Activated T-helper 1 cell treated with anti-CD3 and anti-CD28 coated beads, Interleukin-2, amount 50 U/mL, for 16 hours (primary cell): ENCODE data around the gene BCL10.

Experiments
- DNase-seq, 2 donors: peaks; one replicate each; pipeline ENCODE4 v3.0.0-alpha.2; 2020; ENCODE audit warnings: low read depth in 1 of 2, low spot score in 1 of 2

The BCL10 gene

DNA sequence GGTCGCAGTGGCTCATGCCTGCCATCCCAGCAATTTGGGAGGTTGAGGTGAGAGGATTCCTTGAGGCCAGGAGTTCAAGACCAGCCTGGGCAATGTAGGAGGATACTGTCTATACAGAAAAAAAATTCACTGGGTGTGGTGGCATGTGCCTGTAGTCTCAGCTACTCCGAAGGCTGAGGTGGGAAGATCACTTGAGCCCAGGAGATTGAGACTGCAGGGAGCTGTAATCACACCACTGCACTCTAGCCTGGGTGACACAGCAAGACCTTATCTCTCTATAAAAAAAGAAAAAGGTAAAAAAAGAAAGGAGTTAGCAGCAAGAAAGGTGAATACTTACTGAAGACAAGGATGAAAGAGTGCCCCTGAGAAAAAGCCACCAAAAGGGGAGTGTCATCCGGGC lies 23.7 kb upstream of the BCL10 start:
- no peak for DNase-seq

DNA sequence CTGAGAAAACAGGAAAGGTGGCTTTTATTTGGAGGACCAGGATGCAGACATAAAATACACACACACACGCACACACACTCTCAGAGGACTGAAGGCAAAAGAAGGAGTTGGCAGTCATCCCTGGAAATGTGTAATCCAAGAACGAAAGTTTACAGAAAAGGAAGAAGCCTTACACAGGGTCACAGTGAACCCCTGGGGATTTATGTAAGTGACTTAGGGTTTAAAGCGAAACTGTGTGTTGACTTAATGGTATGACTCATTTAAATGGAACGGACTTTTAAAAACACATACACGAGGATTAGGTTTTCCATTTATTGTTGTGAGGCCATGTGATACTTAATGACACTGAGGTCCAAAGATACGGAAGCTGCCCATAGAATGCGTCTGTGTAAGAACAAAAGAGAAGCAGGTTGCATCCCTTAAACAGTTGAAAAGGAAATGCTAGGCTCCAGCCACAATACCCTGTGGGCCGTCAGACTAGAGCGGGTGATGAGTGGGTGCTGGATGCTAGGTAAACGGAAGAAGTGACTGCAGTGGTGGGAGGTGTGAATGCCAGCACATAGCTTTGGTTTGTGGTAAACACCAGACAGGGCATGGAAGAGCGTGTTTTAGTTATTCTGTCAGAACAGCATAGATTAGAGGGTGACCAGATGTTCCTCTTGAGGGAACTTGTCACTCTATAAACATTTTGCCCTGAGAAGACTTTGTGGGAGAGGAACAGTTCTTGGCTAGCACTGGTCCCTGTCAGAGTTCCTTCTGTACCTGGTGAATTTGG lies 21.6 kb upstream of the BCL10 start:
- peak in 1 of 2 donors; percentile 55 for DNase-seq

DNA sequence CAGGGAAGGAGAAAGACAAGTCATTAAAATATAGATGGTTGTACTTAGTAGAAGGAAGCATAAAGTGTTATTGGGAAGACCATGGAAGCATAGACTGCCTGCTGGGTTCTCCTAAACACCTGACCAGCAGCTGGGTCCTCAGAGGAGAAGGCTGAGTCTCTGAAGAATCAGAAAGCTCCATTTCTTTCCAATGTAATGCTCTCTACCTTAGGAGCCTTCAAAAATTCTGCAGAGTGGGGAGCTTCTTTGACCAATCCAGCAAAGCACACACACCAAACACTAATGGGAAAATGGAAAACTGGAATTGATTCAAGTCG lies 21.1 kb upstream of the BCL10 start:
- no peak for DNase-seq

DNA sequence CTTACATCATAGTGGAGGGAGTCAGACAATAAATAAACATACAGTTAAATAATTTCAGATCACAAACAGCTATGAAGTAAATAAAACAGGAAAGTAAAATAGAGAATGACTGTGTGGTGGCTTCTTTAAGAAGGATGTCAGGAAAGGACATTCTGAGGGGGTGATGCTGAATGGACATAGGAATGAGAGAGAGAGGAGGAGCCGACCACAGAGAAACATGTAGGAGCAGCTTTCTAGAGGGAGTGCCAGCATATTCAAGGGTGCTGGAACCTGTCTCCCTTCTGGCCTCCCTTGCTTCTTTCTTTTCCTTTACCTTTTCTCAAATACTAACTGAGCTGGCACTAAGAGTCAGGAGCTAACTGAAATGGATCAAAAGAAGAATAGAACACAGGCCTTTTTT lies 20.5 kb upstream of the BCL10 start:
- DNase-seq = no peak

DNA sequence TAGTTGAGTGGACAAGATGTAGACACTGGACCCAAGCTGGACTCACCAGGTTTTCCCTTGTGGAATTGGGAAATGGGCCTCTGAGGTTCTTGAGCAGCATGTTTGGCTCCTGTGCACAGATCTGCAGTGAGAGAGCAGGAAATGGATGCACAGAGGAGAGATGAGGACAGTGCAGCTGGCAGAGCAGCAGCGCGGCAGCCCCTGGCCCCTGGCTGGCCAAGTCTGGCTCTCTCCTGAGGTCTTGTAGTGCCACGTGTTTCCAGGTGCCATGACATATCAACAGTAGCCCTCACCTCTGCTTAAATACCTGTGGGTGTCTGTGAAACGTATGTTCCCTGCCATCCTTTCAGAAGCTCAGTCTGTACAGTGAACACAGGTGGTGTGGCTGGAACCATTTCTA lies 19.2 kb upstream of the BCL10 start:
- DNase-seq = no peak

DNA sequence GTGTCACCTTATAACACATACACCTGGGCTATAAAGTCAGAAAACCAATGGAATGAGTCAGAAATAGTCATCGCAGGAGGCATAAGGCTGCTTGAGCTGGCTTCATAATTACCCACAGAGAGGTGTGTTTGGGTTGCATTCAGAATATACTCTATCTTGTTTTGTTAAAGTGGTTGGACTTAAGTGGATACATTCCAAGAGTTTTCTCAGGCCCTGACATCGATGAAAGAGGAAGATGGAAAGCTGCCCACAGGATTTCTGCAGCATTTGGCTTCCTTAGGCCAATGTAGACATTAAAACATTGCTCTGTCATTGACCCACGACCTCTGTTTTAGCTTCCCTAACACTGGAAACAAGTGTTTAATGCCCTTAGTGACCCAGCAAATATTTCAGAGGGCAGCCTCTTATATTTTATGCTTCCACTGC lies 18.6 kb upstream of the BCL10 start:
- no peak for DNase-seq

DNA sequence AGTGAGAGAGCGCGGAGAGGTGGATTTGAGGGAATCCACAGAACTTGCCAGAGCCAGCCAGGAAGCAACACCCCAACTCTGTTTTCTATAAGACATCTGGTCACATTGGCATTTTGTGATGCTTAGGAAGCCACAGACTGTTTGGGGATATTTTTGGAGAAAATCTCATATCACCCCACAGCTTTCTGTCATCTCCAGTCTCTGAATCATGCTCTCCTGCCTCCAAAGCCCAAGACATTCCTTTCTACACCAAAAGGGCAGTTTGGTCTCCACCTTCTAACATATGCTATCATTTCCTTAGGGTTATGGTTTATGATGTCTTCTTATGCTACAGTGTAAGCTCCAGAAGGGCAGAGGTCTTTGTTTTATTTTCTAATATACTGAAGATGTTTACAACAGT lies 14.4 kb upstream of the BCL10 start:
- no peak for DNase-seq

DNA sequence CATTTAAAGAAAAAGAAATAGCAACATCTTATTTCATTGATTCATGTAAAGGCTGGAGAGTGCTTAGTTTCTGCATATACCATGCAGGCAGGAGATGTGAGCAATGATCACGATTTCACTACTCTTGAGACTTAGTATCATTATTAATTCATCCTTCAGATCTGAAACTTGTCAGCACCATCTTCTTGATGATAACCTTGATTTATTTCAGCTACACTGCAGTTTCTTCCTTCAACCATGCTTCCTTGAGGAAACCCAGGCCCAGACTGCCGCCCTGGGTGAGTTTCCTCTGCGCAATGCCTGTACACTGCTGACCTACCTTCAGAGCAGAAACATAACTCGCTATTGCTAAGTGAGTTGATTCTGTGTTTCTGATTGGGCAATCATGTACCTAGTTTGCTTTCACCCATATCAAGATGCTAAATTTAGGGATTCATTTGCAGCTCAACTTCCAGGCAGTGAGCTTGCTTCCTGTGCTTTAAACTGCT lies 13.5 kb upstream of the BCL10 start:
- no peak for DNase-seq

DNA sequence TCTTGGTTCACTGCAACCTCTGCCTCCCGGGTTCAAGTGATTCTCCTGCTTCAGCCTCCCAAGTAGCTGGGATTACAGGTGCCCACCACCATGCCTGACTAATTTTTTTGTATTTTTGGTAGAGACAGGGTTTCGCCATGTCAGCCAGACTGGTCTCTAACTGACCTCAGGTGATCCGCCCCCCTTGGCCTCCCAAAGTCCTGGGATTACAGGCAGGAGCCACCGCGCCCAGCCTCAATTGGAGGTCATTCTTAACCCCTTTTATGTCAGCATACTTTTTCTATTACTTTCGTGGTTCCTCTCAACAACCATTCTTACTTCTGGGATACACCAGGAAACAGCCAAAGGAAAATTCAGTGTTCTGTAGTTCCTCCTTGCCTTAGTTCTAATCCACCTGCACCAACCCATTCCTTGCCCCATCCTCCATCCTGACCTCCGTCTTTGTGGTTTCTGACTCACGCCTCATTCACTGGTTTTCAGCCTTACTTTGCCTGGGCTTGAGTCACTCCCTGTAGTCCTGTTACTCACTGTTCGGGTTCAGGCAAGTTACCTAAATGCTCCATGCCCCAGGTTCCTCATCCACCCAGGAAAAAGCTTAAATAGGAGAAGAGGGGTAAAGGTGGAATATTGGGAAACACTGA lies 12.9 kb upstream of the BCL10 start:
- DNase-seq = no peak

DNA sequence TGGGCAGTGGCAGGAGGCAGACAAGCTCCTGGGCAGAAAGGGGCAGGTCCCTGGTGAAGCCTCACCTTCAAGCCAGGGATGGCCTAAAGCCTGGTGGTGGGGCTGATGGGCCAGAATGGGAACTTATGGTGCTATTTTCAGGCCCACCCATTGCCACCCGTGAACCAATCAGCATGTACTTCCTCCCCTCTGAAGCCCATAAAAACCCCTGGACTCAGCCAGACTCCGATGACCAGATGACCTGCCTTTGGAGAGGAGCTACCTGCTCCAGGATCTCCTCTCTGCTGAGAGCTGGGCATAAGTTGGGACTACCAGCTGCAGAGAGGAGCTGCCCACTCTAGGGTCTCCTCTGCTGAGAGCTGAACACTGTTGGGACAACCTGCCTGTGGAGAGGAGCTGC lies 7.8 kb upstream of the BCL10 start:
- no peak for DNase-seq

DNA sequence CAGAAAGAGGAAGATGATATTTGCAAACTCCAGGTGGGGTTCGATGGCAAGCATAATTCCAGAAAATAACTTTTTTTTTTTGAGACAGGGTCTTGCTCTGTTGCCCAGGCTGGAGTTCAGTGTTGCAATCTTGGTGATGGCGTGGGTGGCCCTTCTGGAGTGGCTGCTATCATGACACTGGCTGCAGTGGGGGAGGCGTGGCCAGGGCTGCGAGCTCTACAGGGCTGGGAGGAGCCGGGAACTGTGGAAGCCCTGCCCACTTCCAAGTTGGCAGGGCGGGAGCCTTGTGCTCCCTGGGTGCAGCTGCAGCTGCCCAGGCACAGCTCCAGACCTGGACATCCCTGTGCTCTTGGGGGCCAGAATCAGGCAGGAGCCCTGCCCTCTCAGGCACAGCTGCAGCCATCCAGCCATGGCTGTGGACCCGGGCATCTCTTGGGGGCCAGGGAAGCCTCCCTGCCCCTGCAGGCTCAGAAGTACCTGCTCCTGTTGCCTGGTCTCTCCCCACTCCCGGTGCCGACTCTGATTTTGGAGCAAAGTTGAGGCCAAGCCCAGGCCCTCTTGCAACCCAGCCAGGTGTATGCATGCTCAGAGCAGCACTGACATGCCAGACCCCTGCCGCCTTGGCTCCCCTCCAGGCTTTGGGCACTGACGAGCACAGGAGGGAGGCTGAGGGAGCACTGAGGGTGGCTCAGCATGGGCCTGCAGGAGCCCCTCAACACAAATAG lies 7.2 kb upstream of the BCL10 start:
- no peak for DNase-seq

DNA sequence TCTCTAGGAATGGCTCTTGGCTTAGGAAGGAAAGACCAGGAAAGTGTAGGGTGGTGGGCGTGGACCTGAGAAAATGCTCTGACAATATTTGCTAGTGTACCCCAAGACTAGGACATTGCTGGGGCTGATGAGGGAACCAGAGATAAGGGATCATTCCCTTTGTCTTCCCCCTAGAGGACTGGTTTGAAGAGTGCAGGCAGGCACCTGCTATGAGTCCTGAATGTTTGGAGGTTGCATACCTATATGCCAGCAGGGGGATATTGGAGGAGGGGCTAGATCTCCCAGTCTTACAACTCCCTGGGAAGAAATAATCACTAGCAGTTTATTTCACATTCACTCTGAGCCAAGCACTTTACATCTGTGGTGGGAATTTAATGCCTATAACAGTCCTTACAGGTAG lies 6.0 kb upstream of the BCL10 start:
- no peak for DNase-seq

DNA sequence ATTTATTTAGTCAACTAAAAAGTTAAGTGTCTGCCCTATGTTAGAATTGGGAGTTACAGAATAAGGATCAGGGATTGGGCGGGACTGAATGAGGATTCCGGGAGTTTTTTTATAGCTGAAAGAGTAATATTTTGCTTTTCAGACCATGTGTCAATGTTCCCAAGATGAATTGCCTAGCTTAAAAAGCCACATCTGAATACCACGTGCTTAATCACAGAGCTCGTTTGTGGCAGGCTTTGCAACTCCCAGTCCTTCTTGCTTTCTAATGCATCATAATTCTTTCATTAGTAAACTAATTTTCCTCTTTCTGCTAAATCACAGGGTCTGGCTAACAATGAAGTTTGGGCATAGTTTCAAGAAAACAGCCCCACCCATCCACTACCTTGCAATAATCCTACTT lies 4.2 kb upstream of the BCL10 start:
- DNase-seq = no peak

DNA sequence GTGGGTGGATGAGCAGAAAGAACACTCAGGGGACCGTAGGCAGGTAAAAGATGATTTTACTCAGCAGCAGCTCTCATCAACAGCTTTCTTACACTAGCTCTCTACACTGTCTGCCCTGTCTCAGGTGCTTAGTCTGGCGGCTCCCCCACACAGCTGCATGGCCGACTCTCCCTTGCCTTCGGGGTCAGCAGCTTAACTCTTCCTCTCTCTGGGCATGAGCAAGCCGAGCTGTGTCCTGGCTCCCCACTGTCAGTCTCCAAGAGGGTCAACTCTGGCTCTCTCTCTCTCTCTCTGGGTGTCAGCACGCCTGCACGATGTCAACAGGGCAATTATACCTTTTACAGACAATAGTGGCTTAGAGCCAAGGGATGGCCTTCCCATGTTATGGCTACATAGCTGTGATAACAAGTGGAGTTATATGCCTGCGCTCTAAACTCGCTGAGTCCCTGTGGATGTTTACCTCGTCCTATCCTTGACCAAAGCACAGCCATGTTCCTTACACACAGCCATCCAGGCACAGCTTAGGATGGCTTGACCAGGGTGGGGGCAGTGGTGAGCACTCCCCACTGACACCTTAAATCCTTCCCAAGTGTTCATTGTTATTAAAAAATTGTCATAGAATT lies 3.1 kb upstream of the BCL10 start:
- no peak for DNase-seq

DNA sequence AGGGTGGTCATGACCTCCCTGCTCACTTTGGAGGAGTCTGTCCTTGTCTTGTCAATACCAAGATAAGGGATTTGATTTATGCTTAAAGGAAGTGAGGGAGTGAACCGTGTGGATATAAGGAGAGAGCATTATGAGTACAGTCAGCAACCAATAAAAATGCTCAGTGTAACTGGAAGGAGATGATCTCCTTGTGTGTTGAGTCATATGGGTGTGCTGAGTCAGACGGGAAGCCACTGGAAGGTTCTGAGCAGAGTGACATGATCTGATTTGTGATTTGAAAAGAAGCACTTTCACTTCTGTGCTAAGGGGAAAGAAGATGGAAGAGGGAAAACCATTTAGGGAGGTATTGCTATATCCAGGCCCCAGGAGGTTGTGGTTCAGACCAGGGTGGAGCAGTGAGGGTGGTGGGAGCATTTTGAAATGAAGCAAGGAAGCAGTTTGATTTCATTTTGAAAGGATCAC lies 2.5 kb upstream of the BCL10 start:
- peak in 1 of 2 donors; percentile 25 for DNase-seq

DNA sequence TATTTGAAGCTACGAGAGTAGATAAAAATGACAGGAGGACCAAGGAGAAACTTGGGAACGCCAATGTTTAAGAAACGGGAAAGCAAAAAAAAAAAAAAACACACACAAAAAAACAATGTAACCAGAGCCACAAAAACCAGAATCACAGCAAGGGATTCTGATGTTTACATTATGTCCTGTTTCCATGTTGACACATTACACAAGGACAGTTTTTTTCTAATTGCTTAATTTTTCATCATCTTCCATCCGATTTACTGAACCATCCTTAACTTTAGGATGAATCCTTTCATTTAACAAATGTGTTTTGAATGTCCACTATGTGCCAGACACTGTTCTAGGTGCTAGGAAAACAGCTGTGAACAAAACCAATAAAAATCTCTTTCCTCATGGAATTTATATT lies 1.4 kb upstream of the BCL10 start:
- DNase-seq = no peak

DNA sequence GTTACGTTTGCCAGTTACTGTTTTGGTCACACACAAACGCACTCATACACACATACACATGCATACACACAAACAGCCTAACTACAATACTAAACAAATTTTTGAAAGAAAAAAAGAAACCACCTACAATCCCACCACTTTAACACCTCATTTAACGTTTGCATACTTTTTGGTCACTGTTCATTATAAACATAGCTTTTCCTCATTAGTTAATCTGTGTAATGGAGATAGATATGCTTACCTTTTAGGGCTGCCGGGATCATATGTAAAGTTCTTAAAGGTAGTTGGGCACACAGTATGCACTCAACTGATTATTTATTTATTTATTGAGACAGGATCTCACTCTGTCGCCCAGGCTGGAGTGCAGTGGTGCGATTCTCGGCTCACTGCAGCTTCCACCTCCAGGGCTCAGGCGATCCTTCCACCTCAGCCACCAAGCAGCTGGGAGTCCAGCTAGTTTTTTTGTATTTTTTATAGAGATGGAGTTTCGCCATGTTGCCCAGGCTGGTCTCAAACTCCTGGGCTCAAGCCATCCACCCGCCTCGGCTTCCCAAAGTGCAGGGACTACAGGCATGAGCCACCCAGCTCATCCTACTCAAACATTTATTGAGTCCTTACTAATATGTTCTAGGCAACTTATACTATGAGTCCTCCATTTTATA lies 677 bp upstream of the BCL10 start:
- DNase-seq = no peak

DNA sequence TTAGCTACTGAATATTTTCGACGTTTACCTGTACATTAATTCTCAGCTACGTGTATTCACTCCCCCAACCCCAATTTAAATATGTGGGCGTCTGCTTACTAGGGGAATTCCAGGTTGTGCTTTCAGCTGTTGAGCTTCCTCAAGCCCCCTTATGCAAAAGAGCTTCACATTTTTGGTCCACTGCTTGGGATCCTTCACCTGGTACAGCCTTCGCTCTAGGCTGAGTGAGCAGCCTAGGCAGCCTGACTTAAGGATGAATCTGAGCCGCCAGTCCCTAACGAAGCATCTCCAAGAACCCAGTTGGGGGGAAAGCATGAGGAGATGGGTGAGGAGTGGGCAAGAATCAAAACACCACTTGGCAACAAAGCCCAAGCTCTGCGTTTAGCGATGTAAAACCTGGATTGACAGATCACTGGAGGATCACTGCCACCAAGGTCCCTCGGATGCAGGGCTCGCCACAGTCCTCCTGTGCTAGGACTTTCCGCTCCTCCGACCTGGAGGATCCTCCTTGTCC lies 674 bp downstream of the BCL10 start:
- no peak for DNase-seq

DNA sequence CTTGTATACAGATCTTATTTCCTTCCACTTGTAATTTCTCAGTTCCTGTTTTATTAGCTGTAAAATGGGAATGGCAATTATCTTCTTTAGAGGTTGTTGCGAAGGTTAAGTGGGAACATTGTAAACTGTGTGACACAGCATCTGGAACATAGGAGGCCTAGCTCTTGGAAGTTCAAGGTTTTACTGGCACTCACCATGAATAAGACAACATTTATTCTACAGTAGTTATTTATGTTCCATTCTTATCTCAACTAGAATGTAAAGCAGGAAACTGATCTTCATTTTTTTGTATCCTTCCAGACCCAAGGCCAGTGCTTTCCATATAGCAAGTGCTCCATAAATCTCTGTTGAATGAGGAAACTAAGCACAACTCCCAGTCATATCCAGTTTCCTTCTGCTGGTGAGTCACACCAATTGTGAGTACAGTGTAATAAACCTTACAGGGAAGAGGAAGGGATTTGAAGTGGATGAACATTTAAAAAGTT lies 1.4 kb downstream of the BCL10 start:
- DNase-seq = no peak

DNA sequence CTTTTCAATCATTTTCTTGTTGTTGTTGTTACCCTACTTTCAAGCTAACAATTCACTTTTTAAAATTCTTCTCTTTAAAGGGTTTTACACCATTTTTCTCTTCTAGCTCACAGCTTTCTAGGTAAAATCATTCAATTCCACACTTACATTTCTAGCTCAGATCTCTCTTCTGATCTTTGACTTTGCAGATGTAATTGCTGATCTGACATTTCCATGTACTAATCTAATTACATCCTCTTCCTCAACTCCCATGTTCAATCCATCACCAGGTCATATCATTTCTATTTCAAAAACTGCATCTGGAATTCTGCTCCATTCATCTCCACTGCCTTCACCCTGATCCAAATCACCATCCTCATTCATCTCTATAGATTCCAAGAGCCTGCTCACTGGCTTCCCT lies 3.0 kb downstream of the BCL10 start:
- DNase-seq = no peak
